Subcutaneous adipose tissue (tissue), 4 donors: ENCODE results near the gene MRPS11. TPM values are rescaled to one million over a fixed set of nuclear protein-coding genes. Genes with fewer than 3 reads are reported as not detected.

Experiments used
- CTCF ChIP-seq: fragments of 450-650 bp; IDR thresholded peaks from one replicate; pipeline ENCODE4 v1.5.1; 2016; ENCODE audit warnings: low read depth, mild to moderate bottlenecking, control low read depth, antibody characterized with exemption, moderate library complexity
- total RNA-seq, 4 donors: library from RNA; depleted of rRNA; stranded (reverse); fragments of >200 nt; gene quantifications; one replicate each; pipeline ENCODE4 v1.1.0, GENCODE V29; 2016

MRPS11 gene
- total RNA-seq, 4 donors from 2014 or later, result 28.8 to 48.0 (median 31.5) TPM

DNA sequence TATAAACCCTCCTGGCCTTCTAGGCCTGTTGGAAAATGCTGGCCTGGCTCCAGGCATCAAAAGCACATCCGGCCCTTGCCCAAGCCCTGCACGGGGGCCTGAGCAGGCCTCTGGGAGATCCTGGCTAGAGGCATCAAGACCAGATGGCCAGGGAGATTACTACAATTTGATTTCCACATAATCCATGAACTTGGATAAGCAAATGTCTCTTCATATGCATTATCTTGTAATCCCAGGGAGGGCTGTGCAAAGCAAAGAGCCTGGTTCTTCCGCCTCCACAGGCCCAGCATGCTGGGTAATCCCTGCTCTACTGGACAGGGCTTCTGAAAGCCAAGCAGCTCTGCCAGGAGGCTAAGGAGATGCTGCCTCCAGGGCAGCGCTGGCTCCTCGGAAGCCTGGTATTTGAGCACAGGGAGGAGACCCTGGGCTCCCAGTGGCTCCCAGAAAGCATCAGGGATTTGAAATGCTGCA is 18.5 kb upstream of the MRPS11 start:
- no peak for TF ChIP-seq CTCF

DNA sequence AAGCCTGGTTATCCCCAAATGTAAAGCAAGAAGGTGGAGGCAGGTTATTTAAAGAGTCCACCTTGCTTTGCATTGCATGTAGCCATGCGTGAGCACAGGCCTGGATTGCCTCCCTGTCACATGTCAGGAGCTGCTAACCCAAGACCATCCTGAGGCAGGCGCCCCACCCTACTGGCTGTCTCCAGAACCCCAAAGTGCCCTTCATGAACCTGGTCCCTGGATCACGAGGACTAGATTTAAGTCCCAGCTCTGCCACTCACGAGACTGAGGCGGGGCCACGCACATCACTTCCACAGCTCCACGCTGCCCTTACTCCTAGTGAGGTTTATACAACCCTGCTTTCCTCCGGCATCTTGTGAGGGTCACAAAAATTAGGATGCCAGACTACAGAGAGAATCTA is 17.9 kb upstream of the MRPS11 start:
- no peak for TF ChIP-seq CTCF

DNA sequence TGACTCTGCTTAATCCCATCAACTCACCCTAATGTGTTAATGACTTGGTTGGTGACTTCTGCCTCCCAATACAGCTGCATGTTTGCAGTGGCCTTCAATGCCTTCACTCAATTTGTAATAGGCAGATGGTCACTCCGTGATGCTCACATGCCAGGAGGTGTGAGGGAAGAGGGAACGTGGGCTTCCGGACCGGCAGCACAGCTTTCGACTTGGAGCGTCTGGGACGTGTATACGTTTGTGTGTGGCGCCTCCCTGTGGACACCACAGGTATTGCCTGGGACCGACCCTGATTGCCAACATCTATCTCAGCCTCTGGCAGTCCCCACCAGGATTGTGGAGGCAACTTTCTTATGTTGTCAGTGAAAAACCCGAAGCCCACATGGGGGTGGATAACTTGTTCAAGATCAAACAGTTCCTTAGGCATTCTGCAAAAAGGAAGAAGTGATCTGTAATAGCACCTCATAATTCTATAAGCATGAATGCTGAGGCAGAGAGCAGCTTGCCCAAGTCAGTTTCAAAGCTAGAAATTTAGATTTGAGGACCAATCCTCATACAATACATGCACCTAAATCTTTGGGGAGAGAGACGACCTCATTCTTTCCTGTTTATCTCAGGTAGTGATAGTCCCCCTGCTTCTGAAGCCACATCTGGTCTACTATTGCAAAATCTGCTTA is 17.2 kb upstream of the MRPS11 start:
- TF ChIP-seq CTCF, result no peak

- no peak for TF ChIP-seq CTCF
Measured at GRCh38 chr15:88453651-88454050, 13.9 kb upstream of the MRPS11 start.

DNA sequence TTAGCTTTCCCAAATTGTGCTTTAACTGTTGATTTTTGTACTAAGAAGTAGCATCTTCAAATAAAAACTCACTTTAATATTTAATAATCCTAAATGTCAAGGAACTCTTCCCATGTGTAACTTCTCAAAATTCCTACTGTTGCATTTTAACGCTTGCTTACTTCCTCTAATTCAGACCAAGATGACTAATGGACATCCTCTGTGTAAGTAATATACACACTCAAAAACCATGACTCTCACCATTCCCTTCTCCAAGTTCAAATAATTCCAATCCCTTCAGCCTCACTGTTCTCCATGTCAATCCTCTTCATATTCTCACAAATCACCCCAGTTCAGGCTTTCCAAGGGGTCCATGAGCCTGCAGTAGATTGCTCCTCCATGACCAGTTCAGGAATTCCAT is 13.3 kb upstream of the MRPS11 start:
- TF ChIP-seq CTCF, result no peak

DNA sequence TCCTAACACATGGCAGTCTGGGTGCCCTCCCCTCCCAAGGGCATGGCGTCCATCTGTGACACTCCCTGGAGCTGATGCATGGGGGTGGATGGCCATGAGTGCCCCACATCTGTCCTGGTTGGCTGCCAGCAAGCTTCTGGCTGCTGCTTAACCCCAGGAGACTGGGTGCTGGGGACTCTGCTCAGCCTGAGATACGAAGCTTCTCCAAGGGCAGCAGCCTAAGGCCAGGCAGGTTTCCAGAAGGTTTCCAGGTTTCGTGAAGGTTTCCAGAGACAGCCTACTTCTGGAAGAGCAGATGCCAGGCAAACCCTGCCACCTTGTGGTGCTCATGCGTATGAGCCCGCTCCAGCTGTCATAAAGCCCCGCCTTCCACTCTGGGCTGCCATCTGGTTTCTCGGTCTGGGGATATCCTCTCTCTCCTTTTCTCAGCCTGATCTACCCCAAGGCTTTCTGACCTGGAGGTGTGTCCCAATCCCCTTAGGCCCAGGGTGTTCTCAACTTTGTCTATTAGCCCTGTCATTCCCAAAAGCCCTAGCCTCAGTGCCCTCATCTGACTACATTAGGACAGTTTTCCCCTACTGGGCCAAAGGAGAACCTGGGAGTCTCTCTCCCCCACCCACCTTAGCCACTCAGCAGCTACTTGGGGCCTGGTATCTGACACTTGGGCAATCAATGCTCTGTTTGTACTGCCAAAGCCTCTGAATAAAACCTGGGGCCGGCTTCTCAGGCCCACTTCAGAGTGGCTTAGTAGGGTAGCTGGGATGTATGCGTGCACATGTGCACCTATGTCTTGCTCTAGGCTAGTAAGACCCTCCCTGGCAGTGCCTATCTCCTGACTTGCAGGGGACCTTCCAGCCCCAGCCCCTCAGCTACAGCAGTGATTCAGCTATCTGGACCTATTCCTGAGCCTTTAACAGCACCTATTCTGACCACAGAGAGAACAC is 12.4 kb upstream of the MRPS11 start:
- TF ChIP-seq CTCF, result no peak

GRCh38 chr15:88456733-88457132 is 10.8 kb upstream of the MRPS11 start:
- no peak for TF ChIP-seq CTCF
